HepG2 (cell line): Measurements from ENCODE around the gene UNC5B.

Experiments used
- ARID4A ChIP-seq: sonication (generic); formaldehyde crosslinking; IDR thresholded peaks from 2 replicates; pipeline ENCODE4 v1.5.0; 2020; ENCODE audit warnings: mild to moderate bottlenecking, missing genetic modification reagents, borderline replicate concordance
- KDM5A ChIP-seq: fragments of 200-600 bp; sonication (generic); IDR thresholded peaks from 2 replicates; pipeline ENCODE4 v1.7.0; 2018; ENCODE audit warnings: antibody characterized with exemption, mild to moderate bottlenecking, low read length, borderline replicate concordance
- MXD4 ChIP-seq: IDR thresholded peaks from 2 replicates; pipeline ENCODE4 v1.6.1; 2016; ENCODE audit warnings: mild to moderate bottlenecking, missing biosample characterization, missing genetic modification reagents
- MYC ChIP-seq: sonication (generic); formaldehyde crosslinking; IDR thresholded peaks from 2 replicates; pipeline ENCODE4 v1.9.0; 2021; ENCODE audit warnings: missing genetic modification reagents, borderline replicate concordance
- POLR2AphosphoS2 ChIP-seq: IDR thresholded peaks from 2 replicates; pipeline ENCODE4 v1.6.1; 2011; ENCODE audit warnings: low read depth, low read length, improper control_type of control experiment
- SMAD1 ChIP-seq: sonication (generic); formaldehyde crosslinking; IDR thresholded peaks from 2 replicates; pipeline ENCODE4 v1.4.0; 2020; ENCODE audit warnings: missing genetic modification reagents, low read depth, mild to moderate bottlenecking, borderline replicate concordance
- SMC3 ChIP-seq: IDR thresholded peaks from 2 replicates; pipeline ENCODE4 v1.6.1; 2011; ENCODE audit warnings: low read length, improper control_type of control experiment
- USF2 ChIP-seq, 2 experiments: sonication (generic) in 1 of 2; formaldehyde crosslinking in 1 of 2; IDR thresholded peaks; 2 replicates each; pipeline versions ENCODE4 v1.5.1 to v1.6.1; 2011 to 2020; ENCODE audit warnings: borderline replicate concordance in 1 of 2, low read depth in 1 of 2, low read length in 1 of 2, mild to moderate bottlenecking in 1 of 2, missing genetic modification reagents in 1 of 2, moderate library complexity in 1 of 2
- TF ChIP-seq, protein P1 (sequence below): sonication (generic); formaldehyde crosslinking; IDR thresholded peaks from 2 replicates; pipeline ENCODE4 v1.5.0; 2020; ENCODE audit warnings: mild to moderate bottlenecking, missing genetic modification reagents, moderate library complexity

GRCh38 chr10:71297343-71297742 lies 85.0 kb downstream of the UNC5B start:
- no peak for TF ChIP-seq KDM5A
- no peak for TF ChIP-seq USF2 (IDR thresholded peaks at IDR 0.05; ENCODE audit: low read depth, low read length)
- TF ChIP-seq USF2 (CRISPR knock-in tag; IDR thresholded peaks at IDR 0.05; ENCODE audit: borderline replicate concordance): no peak
- TF ChIP-seq MXD4: no peak
- no peak for TF ChIP-seq POLR2AphosphoS2
- TF ChIP-seq SMC3: no peak
- TF ChIP-seq ARID4A: no peak
- TF ChIP-seq, protein P1, sequence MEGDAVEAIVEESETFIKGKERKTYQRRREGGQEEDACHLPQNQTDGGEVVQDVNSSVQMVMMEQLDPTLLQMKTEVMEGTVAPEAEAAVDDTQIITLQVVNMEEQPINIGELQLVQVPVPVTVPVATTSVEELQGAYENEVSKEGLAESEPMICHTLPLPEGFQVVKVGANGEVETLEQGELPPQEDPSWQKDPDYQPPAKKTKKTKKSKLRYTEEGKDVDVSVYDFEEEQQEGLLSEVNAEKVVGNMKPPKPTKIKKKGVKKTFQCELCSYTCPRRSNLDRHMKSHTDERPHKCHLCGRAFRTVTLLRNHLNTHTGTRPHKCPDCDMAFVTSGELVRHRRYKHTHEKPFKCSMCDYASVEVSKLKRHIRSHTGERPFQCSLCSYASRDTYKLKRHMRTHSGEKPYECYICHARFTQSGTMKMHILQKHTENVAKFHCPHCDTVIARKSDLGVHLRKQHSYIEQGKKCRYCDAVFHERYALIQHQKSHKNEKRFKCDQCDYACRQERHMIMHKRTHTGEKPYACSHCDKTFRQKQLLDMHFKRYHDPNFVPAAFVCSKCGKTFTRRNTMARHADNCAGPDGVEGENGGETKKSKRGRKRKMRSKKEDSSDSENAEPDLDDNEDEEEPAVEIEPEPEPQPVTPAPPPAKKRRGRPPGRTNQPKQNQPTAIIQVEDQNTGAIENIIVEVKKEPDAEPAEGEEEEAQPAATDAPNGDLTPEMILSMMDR (CRISPR knock-in tag): no peak
- no peak for TF ChIP-seq MYC (CRISPR knock-in tag)
- TF ChIP-seq SMAD1 (CRISPR knock-in tag): no peak
